Retinal pigment epithelial cell (primary cell): ENCODE data around the gene CHRM3.
"Not testable (repeated sequence)": the region's sequence is repeated elsewhere in the genome, so short reads cannot be mapped to it uniquely, and the experiment has no call there.

Experiments
- DNase-seq: peaks from one replicate; pipeline ENCODE4 v3.0.0-alpha.2; 2010; ENCODE audit warnings: low read depth
- H3K4me3 ChIP-seq: 2 replicates; pipeline ENCODE4 v1.5.1; 2011; ENCODE audit warnings: mild to moderate bottlenecking, low read length, control low read depth, moderate library complexity
- TF ChIP-seq, protein P1 (sequence below): conservative IDR thresholded peaks from 2 replicates; pipeline ENCODE4 v1.5.1; 2011; ENCODE audit warnings: low read depth, low read length, control low read depth, inconsistent platforms

Gene CHRM3

DNA sequence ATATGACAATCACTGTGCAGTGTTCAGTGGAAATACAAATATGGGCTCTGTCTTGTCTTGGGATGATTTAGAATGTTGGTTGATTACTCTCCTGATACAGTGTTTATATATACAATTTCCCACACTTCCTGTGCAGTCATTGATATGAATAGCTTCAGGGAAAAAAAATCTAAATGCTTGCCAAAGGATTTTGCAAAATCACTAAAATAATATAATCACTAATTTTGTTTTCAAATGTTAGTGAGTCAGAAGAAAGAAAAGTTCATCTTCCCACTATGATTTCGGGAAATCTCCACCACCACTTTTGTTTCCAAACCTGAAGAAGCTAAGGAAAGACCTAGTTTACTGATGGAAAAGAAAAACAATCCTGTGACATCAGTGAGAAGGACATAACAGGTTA, 32.1 kb upstream of the CHRM3 start:
- DNase-seq, result no peak
- TF ChIP-seq, protein P1, sequence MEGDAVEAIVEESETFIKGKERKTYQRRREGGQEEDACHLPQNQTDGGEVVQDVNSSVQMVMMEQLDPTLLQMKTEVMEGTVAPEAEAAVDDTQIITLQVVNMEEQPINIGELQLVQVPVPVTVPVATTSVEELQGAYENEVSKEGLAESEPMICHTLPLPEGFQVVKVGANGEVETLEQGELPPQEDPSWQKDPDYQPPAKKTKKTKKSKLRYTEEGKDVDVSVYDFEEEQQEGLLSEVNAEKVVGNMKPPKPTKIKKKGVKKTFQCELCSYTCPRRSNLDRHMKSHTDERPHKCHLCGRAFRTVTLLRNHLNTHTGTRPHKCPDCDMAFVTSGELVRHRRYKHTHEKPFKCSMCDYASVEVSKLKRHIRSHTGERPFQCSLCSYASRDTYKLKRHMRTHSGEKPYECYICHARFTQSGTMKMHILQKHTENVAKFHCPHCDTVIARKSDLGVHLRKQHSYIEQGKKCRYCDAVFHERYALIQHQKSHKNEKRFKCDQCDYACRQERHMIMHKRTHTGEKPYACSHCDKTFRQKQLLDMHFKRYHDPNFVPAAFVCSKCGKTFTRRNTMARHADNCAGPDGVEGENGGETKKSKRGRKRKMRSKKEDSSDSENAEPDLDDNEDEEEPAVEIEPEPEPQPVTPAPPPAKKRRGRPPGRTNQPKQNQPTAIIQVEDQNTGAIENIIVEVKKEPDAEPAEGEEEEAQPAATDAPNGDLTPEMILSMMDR, result no peak
- H3K4me3 ChIP-seq, result no peak overlapping the region

DNA sequence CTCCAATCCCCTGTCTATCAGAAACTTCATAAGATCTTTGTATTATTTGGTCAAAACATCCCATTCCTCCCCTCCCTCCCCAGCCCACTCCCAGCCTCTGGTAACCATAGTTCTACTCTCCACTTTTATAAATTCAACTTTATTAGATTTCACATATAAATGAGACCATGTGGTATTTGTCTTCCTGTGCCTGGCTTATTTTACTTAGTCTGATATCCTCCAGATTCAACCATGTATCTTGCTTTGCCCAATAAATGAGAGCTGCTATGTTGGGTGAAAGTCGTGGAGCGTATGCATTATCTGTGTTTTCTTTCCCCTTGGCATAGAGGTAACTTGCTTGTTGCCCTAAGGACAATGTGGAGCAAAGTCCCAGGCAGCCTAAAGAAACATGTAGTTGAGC, 28.5 kb upstream of the CHRM3 start:
- no peak overlapping the region for H3K4me3 ChIP-seq
- TF ChIP-seq, protein P1, result no peak
- DNase-seq, result no peak

DNA sequence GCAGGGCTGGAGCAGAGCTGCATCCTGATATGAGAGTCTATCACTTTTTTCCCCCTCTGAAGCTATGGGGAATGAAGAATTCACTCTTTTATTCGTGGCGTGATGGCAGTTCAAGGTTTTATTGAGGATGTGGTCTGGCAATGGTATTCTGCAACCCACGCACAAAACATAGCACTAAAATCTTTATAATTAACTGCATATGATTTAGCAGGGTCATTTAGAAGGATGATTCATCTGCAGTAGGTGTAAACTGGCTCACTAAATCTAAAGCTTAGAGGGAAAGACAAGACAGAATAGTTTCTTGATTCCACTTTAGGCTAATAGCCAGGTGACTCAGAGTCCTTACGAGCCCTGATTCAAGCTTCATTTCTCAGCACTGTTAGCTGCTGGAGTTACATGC, 25.0 kb upstream of the CHRM3 start:
- DNase-seq, result peak; percentile 73
- TF ChIP-seq, protein P1, result no peak
- H3K4me3 ChIP-seq, result no peak overlapping the region

DNA sequence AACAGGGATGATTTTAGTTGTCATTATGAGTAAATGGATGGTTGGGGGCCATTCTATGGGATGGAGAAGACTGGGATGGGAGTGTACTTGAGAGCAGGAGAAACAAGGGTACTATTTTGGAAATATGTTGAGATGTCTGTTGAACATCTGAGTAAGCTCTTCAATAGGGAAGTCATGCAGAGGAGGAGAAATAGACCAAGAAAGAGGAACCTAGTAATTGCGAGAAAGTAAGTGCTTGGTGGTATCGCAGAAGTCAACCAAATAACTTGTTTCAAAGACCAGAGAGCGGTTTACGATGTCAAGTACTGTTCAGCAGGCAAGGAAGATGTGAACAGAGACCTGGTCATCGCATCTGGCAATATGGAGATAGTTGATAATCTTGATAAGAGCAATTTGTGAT, 22.4 kb upstream of the CHRM3 start:
- TF ChIP-seq, protein P1, result no peak
- no peak overlapping the region for H3K4me3 ChIP-seq
- DNase-seq, result no peak

DNA sequence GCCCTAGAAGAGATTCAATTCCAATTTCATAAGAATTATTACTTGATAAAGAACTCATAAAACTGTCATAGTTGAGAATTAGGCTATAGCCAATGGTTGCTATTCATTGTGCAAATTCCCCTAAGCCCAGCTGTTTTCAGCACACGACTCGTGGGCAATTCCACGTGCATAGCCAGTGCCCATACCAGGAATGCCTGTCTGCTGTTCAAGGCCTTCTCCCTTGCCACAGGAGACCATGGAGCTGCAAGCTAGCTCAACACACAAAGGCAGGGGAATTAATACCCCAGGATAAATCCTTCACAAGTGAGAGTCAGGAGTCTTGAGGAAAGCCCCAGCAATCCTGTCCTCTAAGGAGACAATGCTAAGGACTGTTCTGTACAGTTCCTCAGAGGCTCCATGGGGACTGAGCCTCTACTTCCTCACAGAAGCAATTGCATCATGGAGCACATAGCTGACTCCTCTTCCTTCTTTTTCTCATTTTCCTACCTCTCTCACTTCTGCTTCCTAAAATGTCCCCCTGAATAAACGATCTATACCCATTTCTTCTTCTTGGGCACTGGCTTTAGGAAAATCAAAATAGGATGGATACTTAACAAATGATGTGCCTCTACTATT, 19.1 kb upstream of the CHRM3 start:
- no peak for DNase-seq
- H3K4me3 ChIP-seq, result no peak overlapping the region
- TF ChIP-seq, protein P1, result no peak

DNA sequence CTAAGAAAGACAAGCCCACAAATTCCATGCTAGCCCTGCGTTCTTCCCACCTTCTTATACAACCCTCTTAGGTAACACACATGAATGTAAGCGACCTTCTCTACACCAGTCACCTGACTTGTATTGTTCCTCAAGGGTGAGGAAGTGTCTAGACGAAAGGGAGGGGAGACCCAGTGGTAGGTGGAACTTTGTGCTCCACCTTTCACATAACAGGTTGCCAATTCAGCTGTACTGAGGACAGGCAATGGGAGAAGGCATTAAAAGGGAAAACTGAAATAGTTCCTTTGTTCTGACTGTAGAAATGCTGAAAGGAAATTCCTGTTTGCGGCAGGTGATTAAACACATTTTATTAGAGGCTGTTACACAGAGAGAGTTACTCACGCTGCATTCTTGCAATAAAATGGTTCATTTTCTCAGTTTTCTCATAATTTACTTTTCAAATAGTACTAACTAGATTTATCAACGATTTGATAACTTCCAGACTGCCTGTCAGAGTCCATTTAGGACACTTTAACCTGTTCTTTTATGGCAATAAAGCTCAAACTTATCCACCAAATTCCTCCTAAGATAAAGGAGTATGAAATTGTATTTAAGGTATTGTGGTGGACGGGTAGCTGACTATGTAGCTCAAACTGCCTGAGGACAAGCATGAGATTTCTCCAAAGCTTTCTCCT, 17.8 kb upstream of the CHRM3 start:
- TF ChIP-seq, protein P1, result no peak
- H3K4me3 ChIP-seq, result no peak overlapping the region

DNA sequence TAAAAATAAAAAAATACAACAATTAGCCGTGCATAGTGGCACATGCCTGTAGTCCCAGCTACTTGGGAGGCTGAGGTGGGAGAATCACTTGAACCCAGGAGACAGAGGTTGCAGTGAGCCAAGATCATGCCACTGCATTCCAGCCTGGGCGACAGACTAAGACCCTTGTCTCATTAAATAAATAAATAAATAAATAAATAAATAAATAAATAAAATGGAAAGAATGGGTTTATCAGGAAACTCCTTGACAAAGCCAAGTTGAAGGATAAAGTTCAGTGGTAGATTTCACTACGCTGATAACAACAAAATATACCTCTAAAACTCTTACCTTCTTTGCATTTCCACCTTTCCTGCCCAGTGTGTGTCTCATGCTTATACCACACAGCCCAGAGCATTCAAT, 15.5 kb upstream of the CHRM3 start:
- not testable (repeated sequence) for H3K4me3 ChIP-seq, DNase-seq

More for the DNA sequence above, 17.8 kb upstream of the CHRM3 start:
- no peak for DNase-seq
